Mesenteric fat pad (tissue), 1 donor: ENCODE results near the gene PRPH2. TPM values are rescaled to one million over a fixed set of nuclear protein-coding genes. Genes with fewer than 3 reads are reported as not detected.
"Not testable (repeated sequence)": the region's sequence is repeated elsewhere in the genome, so short reads cannot be mapped to it uniquely, and the experiment has no call there.

Experiments used
- DNase-seq: peaks from one replicate; pipeline ENCODE4 v3.0.0-alpha.2; 2020; ENCODE audit warnings: low spot score
- total RNA-seq: library from RNA; stranded (reverse); fragmentation: NEBNext Ultra II Directional; extraction: Animal tissue kit (Norgen Biotek cat#: 25700); gene quantifications from one replicate; pipeline ENCODE4 v1.2.1, GENCODE V29; 2021
- donor health status: DM: yes; HTN: yes; CAD: no.

Gene PRPH2
- total RNA-seq, 1 donor from 2014 or later: 1.4 TPM

GRCh38 chr6:42742116-42742894 lies 19.9 kb upstream of the PRPH2 start:
- DNase-seq: no peak

- DNase-seq: no peak
Observed at GRCh38 chr6:42740725-42741124, 18.3 kb upstream of the PRPH2 start.

DNA sequence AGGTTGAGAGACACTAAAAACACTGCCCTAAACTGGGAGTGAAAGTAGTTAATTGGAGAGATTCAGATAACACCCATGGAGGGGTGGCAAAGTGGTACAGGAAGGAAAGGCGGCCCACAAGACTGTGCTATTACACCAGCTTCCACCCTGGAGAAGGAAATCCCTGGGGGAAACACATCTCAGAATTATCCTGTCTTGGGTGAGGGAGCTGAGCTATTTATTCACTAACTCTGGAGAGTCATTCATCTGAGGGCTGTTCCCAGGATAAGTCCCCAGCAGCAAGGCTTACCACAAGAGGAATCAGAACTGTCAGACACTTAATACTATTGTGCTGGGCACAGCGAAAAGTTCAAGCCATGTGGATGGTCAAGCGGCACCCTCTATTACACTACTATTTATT lies 13.6 kb upstream of the PRPH2 start:
- DNase-seq: no peak

DNA sequence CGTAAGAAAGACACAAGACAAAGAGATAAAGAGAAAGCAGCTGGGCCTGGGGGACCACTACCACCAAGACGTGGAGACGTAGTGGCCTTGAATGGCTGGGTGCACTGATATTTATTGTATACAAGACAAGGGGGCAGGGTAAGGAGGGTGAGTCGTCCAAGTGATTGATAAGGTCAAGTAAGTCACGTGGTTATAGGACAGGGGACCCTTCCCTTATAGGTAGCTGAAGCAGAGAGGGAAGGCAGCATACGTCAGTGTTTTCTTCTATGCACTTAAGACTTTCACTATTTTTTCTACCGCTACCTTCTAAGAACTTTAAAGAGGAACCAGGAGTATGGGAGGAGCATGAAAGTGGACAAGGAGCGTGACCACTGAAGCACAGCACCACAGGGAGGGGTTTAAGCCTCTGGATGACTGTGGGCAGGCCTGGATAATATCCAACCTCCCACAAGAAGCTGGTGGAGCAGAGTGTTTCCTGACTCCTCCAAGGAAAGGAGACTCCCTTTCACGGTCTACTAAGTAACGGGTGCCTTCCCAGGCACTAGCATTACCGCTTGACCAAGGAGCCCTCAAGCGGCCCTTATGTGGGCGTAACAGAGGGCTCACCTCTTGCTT lies 11.6 kb upstream of the PRPH2 start:
- DNase-seq: not testable (repeated sequence)

- no peak for DNase-seq
Observed at GRCh38 chr6:42729731-42730130, 7.3 kb upstream of the PRPH2 start.

DNA sequence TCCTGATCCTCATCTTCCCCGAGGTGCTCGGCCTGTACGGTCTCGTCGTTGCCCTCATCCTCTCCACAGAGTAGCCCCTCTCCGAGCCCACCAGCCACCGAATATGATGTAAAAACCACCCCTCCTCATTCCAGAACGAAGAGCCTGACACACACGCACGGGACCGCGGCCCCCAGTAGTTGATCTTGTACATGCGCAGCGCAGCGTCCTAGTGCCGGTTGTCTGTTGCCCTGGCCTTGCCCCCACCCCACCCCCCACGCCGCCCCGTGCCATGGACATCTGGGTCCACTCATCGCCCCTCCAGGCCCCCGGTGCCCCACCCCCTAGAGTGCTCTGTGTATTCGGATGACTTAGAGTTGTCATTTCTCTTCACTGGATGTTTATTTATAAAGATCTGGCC lies 5.2 kb upstream of the PRPH2 start:
- DNase-seq: no peak

- DNase-seq: no peak
Observed at GRCh38 chr6:42727087-42727611, 4.8 kb upstream of the PRPH2 start.

DNA sequence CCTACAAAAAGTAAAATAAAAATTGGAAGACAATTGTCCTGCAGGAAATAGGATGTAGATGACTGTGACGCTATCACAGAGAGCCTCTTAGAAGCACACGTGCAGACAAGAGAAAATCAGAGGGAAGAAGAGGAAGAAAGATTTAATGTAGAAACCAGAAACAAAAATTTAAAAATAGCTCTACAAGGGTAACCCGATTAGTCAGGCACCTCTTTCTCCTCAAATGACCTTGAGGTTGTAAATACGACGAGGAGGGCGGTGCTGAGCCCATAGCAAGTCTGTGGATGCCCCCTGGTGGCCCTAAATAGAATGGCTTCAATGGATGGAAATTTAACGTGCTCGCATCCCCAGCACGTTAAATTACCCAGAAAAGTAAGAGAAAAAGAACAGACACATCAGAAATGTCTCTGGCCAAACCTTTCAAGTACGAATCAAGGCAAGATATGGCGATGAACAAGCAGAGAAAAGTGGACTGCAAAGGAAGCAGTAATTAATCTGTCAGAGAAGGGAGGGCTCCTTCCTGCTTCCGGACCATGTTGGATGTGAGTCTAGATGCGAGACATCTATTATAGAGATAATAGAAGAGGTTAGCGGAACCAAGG lies 4.2 kb upstream of the PRPH2 start:
- no peak for DNase-seq

DNA sequence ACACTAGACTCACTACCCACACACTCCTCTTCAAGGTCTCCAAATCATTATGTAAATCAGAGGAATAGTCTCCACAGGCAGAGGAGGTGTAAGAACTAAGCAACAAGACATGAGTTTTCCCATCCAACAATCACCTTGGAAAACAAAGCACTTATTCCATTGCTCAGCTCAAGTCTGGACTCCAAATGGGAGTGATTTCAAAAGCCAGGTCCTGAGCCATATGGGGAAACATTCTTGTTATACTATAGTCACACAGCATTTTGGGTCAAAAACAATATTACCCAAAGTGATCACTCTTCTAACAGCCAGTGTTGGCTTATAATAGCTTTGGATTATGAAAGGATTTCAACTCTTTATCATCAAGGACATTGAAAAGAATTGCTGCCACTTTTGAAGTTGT lies 3.6 kb upstream of the PRPH2 start:
- no peak for DNase-seq

- DNase-seq: no peak
Observed at GRCh38 chr6:42724825-42725224, 2.4 kb upstream of the PRPH2 start.

DNA sequence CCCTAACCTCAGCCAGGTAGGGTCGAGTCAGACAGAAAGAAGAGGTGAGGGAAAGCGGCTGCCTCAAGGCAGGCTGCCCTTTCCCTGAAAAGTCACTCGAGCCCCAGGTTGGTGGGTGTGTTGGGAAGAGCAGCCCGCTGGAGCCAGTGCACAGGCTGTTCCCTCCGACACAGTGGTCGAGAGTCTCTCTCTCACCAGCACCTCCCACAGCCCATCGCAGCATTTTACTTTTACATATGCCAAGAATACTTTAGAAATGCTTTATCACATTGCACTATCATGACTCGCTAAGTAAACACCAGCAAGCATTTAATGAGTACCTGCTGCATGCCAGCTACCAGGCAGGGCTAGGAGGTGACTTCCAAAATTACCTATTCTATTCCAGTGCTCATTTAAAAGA lies 1.7 kb downstream of the PRPH2 start:
- no peak for DNase-seq

GRCh38 chr6:42715871-42716270 lies 6.5 kb downstream of the PRPH2 start:
- no peak for DNase-seq

DNA sequence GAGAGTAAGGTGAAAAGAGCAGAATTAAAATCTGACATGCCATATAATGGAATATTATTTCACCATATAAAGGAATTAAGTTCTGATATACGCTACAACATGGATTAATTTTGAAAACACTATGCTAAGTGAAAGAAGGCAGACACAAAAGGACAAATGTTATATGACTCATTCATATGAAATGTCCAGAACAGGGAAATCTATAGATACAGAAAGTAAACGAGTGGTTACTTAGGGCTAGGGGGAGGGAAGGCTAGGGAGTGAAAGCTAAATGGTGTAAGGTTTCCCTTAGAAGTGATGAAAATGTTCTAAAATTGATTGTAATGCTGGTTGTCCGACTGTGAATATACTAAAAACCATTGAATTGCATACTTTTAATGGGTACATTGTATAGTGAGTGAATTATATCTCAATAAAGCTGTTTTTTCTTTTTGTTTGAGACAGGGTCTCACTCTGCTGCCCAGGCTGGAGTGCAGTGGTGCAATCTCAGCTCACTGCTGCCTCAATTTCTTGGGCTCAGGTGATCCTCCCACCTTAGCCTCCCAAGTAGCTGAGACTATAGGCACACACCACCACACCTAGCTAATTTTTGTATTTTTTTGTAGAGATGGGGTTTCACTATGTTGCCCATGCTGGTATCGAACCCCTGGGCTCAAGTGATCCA lies 8.2 kb downstream of the PRPH2 start:
- no peak for DNase-seq

- no peak for DNase-seq
Observed at GRCh38 chr6:42711930-42712329, 10.5 kb downstream of the PRPH2 start.

- DNase-seq: no peak
Observed at GRCh38 chr6:42710316-42710715, 12.1 kb downstream of the PRPH2 start.

GRCh38 chr6:42709871-42710270 lies 12.5 kb downstream of the PRPH2 start:
- no peak for DNase-seq

GRCh38 chr6:42708096-42708495 lies 14.3 kb downstream of the PRPH2 start:
- DNase-seq: no peak

DNA sequence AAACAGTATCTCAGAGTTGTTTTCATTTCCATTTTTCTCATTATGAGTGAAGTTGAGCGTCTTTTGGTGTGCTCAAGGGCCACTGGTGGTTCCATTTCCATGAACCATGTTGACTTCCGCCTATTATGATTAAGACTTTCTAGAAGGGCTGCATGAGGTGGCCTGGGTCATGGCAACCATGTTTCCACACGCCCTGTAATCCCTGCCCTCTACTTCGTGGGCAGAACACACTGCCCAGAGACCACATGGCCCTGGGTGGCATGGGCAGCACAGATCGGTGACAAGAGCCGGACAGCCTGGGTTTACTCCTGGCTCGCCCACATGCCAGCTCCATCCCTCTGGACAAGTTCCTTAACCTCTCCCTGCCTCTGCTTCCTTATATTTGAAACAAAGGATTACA lies 14.8 kb downstream of the PRPH2 start:
- DNase-seq: peak; percentile 53

GRCh38 chr6:42704937-42705374 lies 17.4 kb downstream of the PRPH2 start:
- DNase-seq: peak; percentile 51

GRCh38 chr6:42704251-42704936 lies 18.0 kb downstream of the PRPH2 start:
- peak; percentile 88 for DNase-seq

GRCh38 chr6:42702786-42703185 lies 19.6 kb downstream of the PRPH2 start:
- not testable (repeated sequence) for DNase-seq
